B cell (primary cell): ENCODE data around the gene KIF26B. TPM values are rescaled to one million over a fixed set of nuclear protein-coding genes. Genes with fewer than 3 reads are reported as not detected.

Experiments
- ATAC-seq: fragments of 200-7000 bp; cut with Tn5 transposase; one replicate; pipeline ENCODE4 v1.10.0; 2021; ENCODE audit warnings: low read depth, mild to moderate bottlenecking, moderate number of reproducible peaks, moderate library complexity
- CTCF ChIA-PET: fragments of 350-600 bp; sonication (Branson Sonifier 250); formaldehyde crosslinking; loops from one replicate; lab custom pipeline; 2021; ENCODE audit warnings: antibody characterized with exemption, inconsistent platforms; lab: Charles Lee
- POLR2A ChIA-PET: fragments of 350-600 bp; sonication (Branson Sonifier 250); formaldehyde crosslinking; loops from one replicate; lab custom pipeline; 2021; ENCODE audit warnings: antibody characterized with exemption; lab: Charles Lee
- DNase-seq: peaks from one replicate; pipeline ENCODE4 v3.0.0; 2013
- H2AFZ ChIP-seq: 2 replicates; pipeline ENCODE4 v1.6.1; 2012; ENCODE audit warnings: mild to moderate bottlenecking, low read depth, low read length; ENCODE audit not compliant: insufficient read depth, poor library complexity, severe bottlenecking
- H3K27ac ChIP-seq, 2 donors: 1 replicate in 1 of 2; 2 replicates in 1 of 2; pipeline ENCODE4 v1.5.1; 2012 to 2013; ENCODE audit warnings: low read length in 2 of 2, mild to moderate bottlenecking in 2 of 2, moderate library complexity in 1 of 2
- H3K27me3 ChIP-seq, 4 experiments: fragments of 200-600 bp in 1 of 4; sonication (generic) in 1 of 4; replicated peaks in 1 of 4; 1 replicate in 2 of 4; 2 replicates in 2 of 4; pipeline versions ENCODE4 v1.6.1 to v1.7.0; 2013 to 2016; ENCODE audit warnings: low read length in 3 of 4, mild to moderate bottlenecking in 2 of 4, mixed read lengths in 1 of 4, moderate library complexity in 1 of 4; ENCODE audit not compliant: insufficient read depth in 4 of 4, control insufficient read depth in 3 of 4; ENCODE audit errors: control extremely low read depth in 1 of 4
- H3K36me3 ChIP-seq, 2 experiments: replicated peaks in 1 of 2; 1 replicate in 1 of 2; 2 replicates in 1 of 2; pipeline versions ENCODE4 v1.6.1 to v1.7.1; 2013; ENCODE audit warnings: low read length in 1 of 2; ENCODE audit not compliant: insufficient read depth in 2 of 2, control insufficient read depth in 1 of 2; ENCODE audit errors: control extremely low read depth in 1 of 2, extremely low read depth in 1 of 2
- H3K4me1 ChIP-seq, 2 donors: fragments of 200-600 bp in 1 of 2; sonication (generic) in 1 of 2; 1 replicate in 1 of 2; 2 replicates in 1 of 2; pipeline versions ENCODE4 v1.5.1 to v1.6.1; 2013 to 2017; ENCODE audit warnings: low read length in 2 of 2; ENCODE audit not compliant: control insufficient read depth in 2 of 2, insufficient read depth in 2 of 2
- H3K4me2 ChIP-seq: replicated peaks from 2 replicates; pipeline ENCODE3; 2012; ENCODE audit warnings: mild to moderate bottlenecking, low read depth, low read length; ENCODE audit not compliant: poor library complexity, severe bottlenecking
- H3K4me3 ChIP-seq, 5 experiments: fragments of 200-600 bp in 1 of 5; sonication (generic) in 1 of 5; 1 replicate in 3 of 5; 2 replicates in 2 of 5; pipeline versions ENCODE4 v1.5.1 to v1.7.0; 2011 to 2016; ENCODE audit warnings: low read length in 4 of 5, mild to moderate bottlenecking in 4 of 5, low read depth in 2 of 5, control low read depth in 1 of 5, moderate library complexity in 1 of 5; ENCODE audit not compliant: insufficient read depth in 1 of 5; ENCODE audit errors: control extremely low read depth in 1 of 5, extremely low read depth in 1 of 5
- H3K79me2 ChIP-seq: fragments of 200-600 bp; sonication (generic); one replicate; pipeline ENCODE4 v1.6.0; 2016; ENCODE audit warnings: low read length; ENCODE audit not compliant: control insufficient read depth, insufficient read depth
- H3K9ac ChIP-seq: fragments of 200-600 bp; sonication (generic); 2 replicates; pipeline ENCODE4 v1.6.1; 2017; ENCODE audit warnings: mild to moderate bottlenecking, low read length, moderate library complexity
- H3K9me3 ChIP-seq, 3 donors: one replicate each; pipeline versions ENCODE4 v1.6.1 to v1.7.1; 2013; ENCODE audit warnings: low read length in 2 of 3; ENCODE audit not compliant: control insufficient read depth in 2 of 3, insufficient read depth in 1 of 3; ENCODE audit errors: control extremely low read depth in 1 of 3
- H4K20me1 ChIP-seq: 2 replicates; pipeline ENCODE4 v1.6.0; 2012; ENCODE audit warnings: mild to moderate bottlenecking, low read length; ENCODE audit not compliant: insufficient read depth, control insufficient read depth, poor library complexity, severe bottlenecking
- H3K27ac Mint-ChIP-seq: one replicate; pipeline ENCODE4 v1.8.0; 2021; ENCODE audit warnings: mixed read lengths
- H3K27me3 Mint-ChIP-seq: one replicate; pipeline ENCODE4 v1.8.0; 2021; ENCODE audit warnings: mixed read lengths
- H3K4me1 Mint-ChIP-seq: one replicate; pipeline ENCODE4 v1.8.0; 2021; ENCODE audit warnings: mixed read lengths
- H3K4me3 Mint-ChIP-seq: one replicate; pipeline ENCODE4 v1.8.0; 2021; ENCODE audit warnings: mixed read lengths
- H3K9me3 Mint-ChIP-seq: one replicate; pipeline ENCODE4 v1.8.0; 2022; ENCODE audit warnings: mixed read lengths; ENCODE audit not compliant: insufficient read depth
- CTCF ChIP-seq: fragments of 200-600 bp; IDR thresholded peaks from one replicate; pipeline ENCODE4 v1.8.0; 2022; ENCODE audit warnings: antibody characterized with exemption, mild to moderate bottlenecking
- EZH2 ChIP-seq: IDR thresholded peaks from 2 replicates; pipeline ENCODE4 v1.6.1; 2012; ENCODE audit warnings: borderline replicate concordance, low read depth, mild to moderate bottlenecking, moderate library complexity, low read length; ENCODE audit not compliant: insufficient read depth, poor library complexity, severe bottlenecking
- WGBS: methylation state at CpG from one replicate; pipeline ENCODE4 v1.1.5; 2013; ENCODE audit warnings: missing lambda C conversion rate; ENCODE audit not compliant: insufficient coverage; 5-methylcytosine and 5-hydroxymethylcytosine counted together
- intact Hi-C: fragments of 100-400 bp; cut with micrococcal nuclease; formaldehyde crosslinking; loops from one replicate; pipeline ENCODE4 v1.10.0; 2022
- polyA plus RNA-seq: library from polyadenylated mRNA; depleted of rRNA; stranded (reverse); fragments of >200 nt; gene quantifications from 2 replicates; pipeline ENCODE4 v1.2.3, GENCODE V29; 2012
- total RNA-seq, 2 donors: library from RNA; stranded (reverse); fragments of 120-200 nt in 1 of 2; gene quantifications; 1 replicate in 1 of 2; 2 replicates in 1 of 2; pipeline versions ENCODE4 v1.2.3 to v1.2.4, GENCODE V29; 2013 to 2022

Gene KIF26B
- total and polyA plus RNA-seq, 2 donors (not counting 1 experiment from before 2014, with no cell fraction given), result 0.62 TPM; not detected in 1

GRCh38 chr1:245541369-245541768 lies 386.6 kb downstream of the KIF26B start:
- no peak overlapping the region for H3K27ac ChIP-seq
- H3K79me2 ChIP-seq, result no peaks in the 10 kb centered on the region
- CTCF ChIA-PET, result no interaction called here
- H2AFZ ChIP-seq, result no peak overlapping the region
- no peak for DNase-seq
- no peaks in the 10 kb centered on the region for H4K20me1 ChIP-seq
- H3K9me3 ChIP-seq, result peaks cover 0 to 3% (median 0%) of the 10 kb centered on the region in 3 donors
- no peaks in the 10 kb centered on the region for H3K36me3 ChIP-seq
- TF ChIP-seq EZH2 (no peak), CTCF (no peak)
- H3K27me3 ChIP-seq, result no peaks in the 10 kb centered on the region
- no peak overlapping the region for H3K9ac ChIP-seq
- no peak overlapping the region for H3K4me3 ChIP-seq
- intact Hi-C loops, result no loop called here
- POLR2A ChIA-PET, result no interaction called here
- no peak for ATAC-seq
- WGBS, result 100% methylated on average over 11 of the region's 14 CpGs
- H3K4me3 Mint-ChIP-seq, result no peak overlapping the region
- H3K4me1 Mint-ChIP-seq, result no peaks in the 10 kb centered on the region
- no peaks in the 10 kb centered on the region for H3K9me3 Mint-ChIP-seq
- no peaks in the 10 kb centered on the region for H3K4me1 ChIP-seq
- H3K4me2 ChIP-seq, result no peak overlapping the region
- peaks cover 16% of the 10 kb centered on the region for H3K27me3 Mint-ChIP-seq
- H3K27ac Mint-ChIP-seq, result no peak overlapping the region

GRCh38 chr1:245542365-245542764 lies 387.6 kb downstream of the KIF26B start:
- no peak overlapping the region for H2AFZ ChIP-seq
- H3K4me3 Mint-ChIP-seq, result no peak overlapping the region
- ChIA-PET CTCF (no interaction called here), POLR2A (no interaction called here)
- H3K79me2 ChIP-seq, result no peaks in the 10 kb centered on the region
- no peak for TF ChIP-seq CTCF
- TF ChIP-seq EZH2, result no peak
- H3K27me3 Mint-ChIP-seq, result peaks cover 16% of the 10 kb centered on the region
- no peak overlapping the region for H3K9ac ChIP-seq
- no peaks in the 10 kb centered on the region for H3K4me1 Mint-ChIP-seq
- H3K4me2 ChIP-seq, result no peak overlapping the region
- no peak overlapping the region for H3K27ac Mint-ChIP-seq
- no peaks in the 10 kb centered on the region for H3K36me3 ChIP-seq
- H3K27me3 ChIP-seq, result no peaks in the 10 kb centered on the region
- WGBS, result 90% methylated on average over 2 of the region's 6 CpGs
- H3K9me3 ChIP-seq, result peaks cover 0 to 3% (median 0%) of the 10 kb centered on the region in 3 donors
- ATAC-seq (no peak), DNase-seq (no peak)
- H3K4me3 ChIP-seq, result no peak overlapping the region
- no peaks in the 10 kb centered on the region for H4K20me1 ChIP-seq
- H3K4me1 ChIP-seq, result no peaks in the 10 kb centered on the region
- no peak overlapping the region for H3K27ac ChIP-seq
- H3K9me3 Mint-ChIP-seq, result no peaks in the 10 kb centered on the region
- intact Hi-C loops, result no loop called here
